Mesenchymal stem cell (in vitro differentiated cells and primary cell): ENCODE results near the gene HYDIN.

ENCODE experiments used
- DNase-seq: peaks from one replicate; pipeline ENCODE4 v3.0.0-alpha.2; 2013
- H2AFZ ChIP-seq: one replicate; pipeline ENCODE4 v1.6.1; 2013; ENCODE audit warnings: low read depth, mild to moderate bottlenecking, control low read depth, inconsistent platforms, low read length, moderate library complexity
- H2AK5ac ChIP-seq: 2 replicates; pipeline ENCODE4 v1.6.1; 2013; ENCODE audit warnings: low read length, moderate library complexity, mild to moderate bottlenecking, inconsistent platforms; ENCODE audit not compliant: severe bottlenecking
- H2BK120ac ChIP-seq: one replicate; pipeline ENCODE4 v1.6.1; 2013; ENCODE audit warnings: low read depth, mild to moderate bottlenecking, inconsistent platforms, low read length, moderate library complexity
- H2BK12ac ChIP-seq, 2 experiments: one replicate each; pipeline ENCODE4 v1.6.1; 2013; ENCODE audit warnings: inconsistent platforms in 2 of 2, low read length in 2 of 2, mild to moderate bottlenecking in 2 of 2, moderate library complexity in 2 of 2, control low read depth in 1 of 2
- H2BK15ac ChIP-seq: one replicate; pipeline ENCODE4 v1.6.1; 2013; ENCODE audit warnings: mild to moderate bottlenecking, low read depth, inconsistent platforms; ENCODE audit not compliant: poor library complexity, severe bottlenecking
- H2BK5ac ChIP-seq: 2 replicates; pipeline ENCODE4 v1.6.1; 2013; ENCODE audit warnings: low read depth, mild to moderate bottlenecking, low read length, control low read depth, inconsistent platforms; ENCODE audit not compliant: poor library complexity, severe bottlenecking
- H3K14ac ChIP-seq, 2 experiments: one replicate each; pipeline ENCODE4 v1.6.1; 2013; ENCODE audit warnings: inconsistent platforms in 2 of 2, low read length in 2 of 2, control low read depth in 1 of 2, mild to moderate bottlenecking in 1 of 2, moderate library complexity in 1 of 2
- H3K18ac ChIP-seq, 2 experiments: one replicate each; pipeline ENCODE4 v1.6.1; 2013; ENCODE audit warnings: inconsistent platforms in 2 of 2, low read length in 2 of 2, control low read depth in 1 of 2, low read depth in 1 of 2, mild to moderate bottlenecking in 1 of 2
- H3K23ac ChIP-seq, 2 experiments: one replicate each; pipeline ENCODE4 v1.6.1; 2013; ENCODE audit warnings: inconsistent platforms in 2 of 2, low read length in 2 of 2, mild to moderate bottlenecking in 2 of 2, moderate library complexity in 2 of 2, control low read depth in 1 of 2
- H3K27ac ChIP-seq: 2 replicates; pipeline ENCODE4 v1.5.1; 2013; ENCODE audit warnings: mild to moderate bottlenecking, moderate library complexity, low read length, control low read depth, inconsistent platforms; ENCODE audit not compliant: poor library complexity, severe bottlenecking
- H3K27me3 ChIP-seq, 2 experiments: 2 replicates each; pipeline versions ENCODE4 v1.6.1 to v1.7.0; 2013; ENCODE audit warnings: low read length in 2 of 2, mild to moderate bottlenecking in 2 of 2, moderate library complexity in 2 of 2, control low read depth in 1 of 2, inconsistent platforms in 1 of 2; ENCODE audit not compliant: control insufficient read depth in 1 of 2, insufficient read depth in 1 of 2
- H3K36me3 ChIP-seq, 2 experiments: 2 replicates each; pipeline versions ENCODE4 v1.6.1 to v1.7.0; 2013; ENCODE audit warnings: low read length in 2 of 2, control low read depth in 1 of 2, inconsistent platforms in 1 of 2, low read depth in 1 of 2, mild to moderate bottlenecking in 1 of 2; ENCODE audit not compliant: insufficient read depth in 2 of 2, control insufficient read depth in 1 of 2
- H3K4ac ChIP-seq, 2 experiments: one replicate each; pipeline ENCODE4 v1.6.1; 2013; ENCODE audit warnings: inconsistent platforms in 2 of 2, low read length in 2 of 2, mild to moderate bottlenecking in 2 of 2, moderate library complexity in 2 of 2, control low read depth in 1 of 2, low read depth in 1 of 2
- H3K4me1 ChIP-seq: 2 replicates; pipeline ENCODE4 v1.6.1; 2013; ENCODE audit warnings: low read depth, low read length, control low read depth; ENCODE audit not compliant: control insufficient read depth, insufficient read depth
- H3K4me2 ChIP-seq: 2 replicates; pipeline ENCODE4 v1.6.1; 2013; ENCODE audit warnings: low read length, mild to moderate bottlenecking, inconsistent platforms; ENCODE audit not compliant: poor library complexity, severe bottlenecking
- H3K4me3 ChIP-seq, 2 experiments: 2 replicates each; pipeline versions ENCODE4 v1.5.1 to v1.7.0; 2013; ENCODE audit warnings: low read length in 2 of 2, mild to moderate bottlenecking in 2 of 2, control low read depth in 1 of 2, low read depth in 1 of 2; ENCODE audit not compliant: insufficient read depth in 1 of 2
- H3K79me1 ChIP-seq: replicated peaks from 2 replicates; pipeline ENCODE4 v1.6.1; 2013; ENCODE audit warnings: mild to moderate bottlenecking, control low read depth, low read length, inconsistent platforms; ENCODE audit not compliant: poor library complexity, severe bottlenecking
- H3K9ac ChIP-seq: 2 replicates; pipeline ENCODE4 v1.7.0; 2013; ENCODE audit warnings: mild to moderate bottlenecking, low read length, moderate library complexity
- H3K9me3 ChIP-seq: 2 replicates; pipeline ENCODE4 v1.7.0; 2013; ENCODE audit warnings: mild to moderate bottlenecking, low read length; ENCODE audit not compliant: control insufficient read depth
- H4K8ac ChIP-seq: one replicate; pipeline ENCODE4 v1.6.1; 2013; ENCODE audit warnings: inconsistent platforms, mild to moderate bottlenecking, low read length, moderate library complexity
- H4K91ac ChIP-seq: one replicate; pipeline ENCODE4 v1.6.1; 2013; ENCODE audit warnings: mild to moderate bottlenecking, low read length, inconsistent platforms
- WGBS: methylation state at CpG from one replicate; pipeline ENCODE4 v1.1.7; 2013; ENCODE audit warnings: mixed read lengths; 5-methylcytosine and 5-hydroxymethylcytosine counted together

Gene HYDIN

GRCh38 chr16:70796301-70796700 is 434.2 kb downstream of the HYDIN start:
- Histone ChIP-seq H4K91ac (no peak overlapping the region), H3K9ac (no peak overlapping the region), H3K23ac (no peak overlapping the region), H2BK15ac (no peak overlapping the region), H3K27ac (no peak overlapping the region), H3K36me3 (peaks cover 0 to 17% of the 10 kb centered on the region in 2 experiments), H2AFZ (no peak overlapping the region), H2AK5ac (no peak overlapping the region), H3K18ac (no peak overlapping the region), H3K14ac (no peak overlapping the region), H4K8ac (no peak overlapping the region), H3K79me1 (peaks cover 54% of the 10 kb centered on the region), H3K27me3 (no peaks in the 10 kb centered on the region), H2BK120ac (no peak overlapping the region), H3K4ac (no peak overlapping the region), H3K4me2 (no peak overlapping the region), H3K9me3 (no peaks in the 10 kb centered on the region), H2BK5ac (no peak overlapping the region), H3K4me3 (no peak overlapping the region), H3K4me1 (peaks cover 7% of the 10 kb centered on the region), H2BK12ac (no peak overlapping the region)
- DNase-seq = no peak
- WGBS = 100% methylated on average over 3 of the region's 3 CpGs

DNA sequence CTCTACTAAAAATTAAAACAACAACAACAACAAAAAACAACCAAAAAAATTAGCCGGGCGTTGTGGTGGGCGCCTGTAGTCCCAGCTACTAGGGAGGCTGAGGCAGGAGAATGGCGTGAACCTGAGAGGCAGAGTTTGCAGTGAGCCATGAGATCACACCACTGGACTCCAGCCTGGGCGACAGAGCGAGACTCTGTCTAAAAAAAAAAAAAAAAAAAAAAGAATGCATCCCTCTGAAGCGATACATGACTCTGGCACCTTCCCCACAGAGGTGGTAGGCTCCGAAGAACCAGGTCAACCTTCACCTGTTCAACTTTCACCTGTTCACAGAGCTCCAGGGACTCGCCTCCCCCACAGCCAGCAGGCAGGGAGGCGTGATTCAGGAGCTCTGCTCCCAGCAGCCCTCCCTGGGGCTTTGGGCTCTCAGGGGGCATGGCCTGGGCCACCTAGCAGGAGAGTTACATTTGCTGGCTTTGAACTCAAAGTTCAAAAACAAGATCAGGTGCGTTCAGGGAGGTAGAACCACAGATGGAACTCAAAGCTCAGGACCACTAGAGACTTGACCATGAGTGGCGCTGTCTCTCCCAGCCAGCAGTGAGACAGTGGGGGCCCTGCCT is 435.1 kb downstream of the HYDIN start:
- Histone ChIP-seq H2BK5ac (no peak overlapping the region), H2BK15ac (no peak overlapping the region), H2AFZ (no peak overlapping the region), H3K27ac (no peak overlapping the region), H3K4me1 (peaks cover 5% of the 10 kb centered on the region), H3K79me1 (peaks cover 58% of the 10 kb centered on the region), H3K18ac (no peak overlapping the region), H3K4me3 (no peak overlapping the region), H3K27me3 (no peaks in the 10 kb centered on the region), H3K9ac (no peak overlapping the region), H3K14ac (no peak overlapping the region), H4K8ac (no peak overlapping the region), H3K36me3 (peaks cover 0 to 17% of the 10 kb centered on the region in 2 experiments), H3K9me3 (no peaks in the 10 kb centered on the region), H2BK12ac (no peak overlapping the region), H2BK120ac (no peak overlapping the region), H3K4ac (no peak overlapping the region), H4K91ac (no peak overlapping the region), H3K4me2 (no peak overlapping the region), H3K23ac (no peak overlapping the region), H2AK5ac (no peak overlapping the region)
- WGBS = 96% methylated on average over 12 of the region's 12 CpGs
- DNase-seq = no peak

DNA sequence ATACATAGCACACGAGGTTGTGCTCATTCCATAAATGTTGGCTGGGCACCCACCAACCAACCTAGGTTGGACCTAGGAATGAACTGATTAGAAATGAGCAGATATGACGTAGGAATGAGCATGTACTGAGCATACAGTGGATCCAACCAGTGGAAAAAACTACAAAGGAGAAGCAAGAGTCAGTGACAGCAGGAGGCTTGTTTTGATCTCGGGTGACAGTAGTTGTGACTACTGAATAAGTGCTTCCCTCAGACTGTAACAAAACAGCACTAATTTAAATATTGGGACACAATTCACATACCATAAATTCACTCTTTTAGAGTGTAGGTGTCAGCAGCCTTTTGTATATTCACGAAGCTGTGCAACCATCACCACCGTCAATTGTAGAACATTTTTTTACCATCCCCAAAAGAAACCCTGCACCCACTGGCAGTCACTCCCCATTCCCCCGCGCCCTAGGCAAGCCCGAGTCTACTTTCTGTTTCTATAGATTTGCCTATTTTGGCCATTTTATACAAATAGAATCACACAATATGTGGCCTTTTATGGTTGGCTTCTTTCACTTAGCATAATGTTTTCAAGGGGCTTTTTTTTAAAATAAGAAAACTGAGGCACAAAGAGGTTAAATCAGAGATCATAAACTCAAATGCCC is 436.5 kb downstream of the HYDIN start:
- peaks cover 54% of the 10 kb centered on the region for H3K79me1 ChIP-seq
- no peak overlapping the region for H2BK15ac ChIP-seq
- WGBS = 90% methylated on average over 4 of the region's 8 CpGs
- no peak overlapping the region for H3K23ac ChIP-seq
- no peak overlapping the region for H2BK12ac ChIP-seq
- no peak overlapping the region for H2BK120ac ChIP-seq
- H4K91ac ChIP-seq = no peak overlapping the region
- no peak for DNase-seq
- H3K14ac ChIP-seq = no peak overlapping the region
- peaks cover 12% of the 10 kb centered on the region for H3K4me1 ChIP-seq
- H4K8ac ChIP-seq = no peak overlapping the region
- no peaks in the 10 kb centered on the region for H3K9me3 ChIP-seq
- H3K4me2 ChIP-seq = no peak overlapping the region
- no peak overlapping the region for H3K4ac ChIP-seq
- H3K36me3 ChIP-seq = peaks cover 0 to 17% of the 10 kb centered on the region in 2 experiments
- H3K4me3 ChIP-seq = no peak overlapping the region
- no peak overlapping the region for H2AFZ ChIP-seq
- no peak overlapping the region for H3K9ac ChIP-seq
- H3K27ac ChIP-seq = no peak overlapping the region
- H2AK5ac ChIP-seq = no peak overlapping the region
- no peak overlapping the region for H2BK5ac ChIP-seq
- no peaks in the 10 kb centered on the region for H3K27me3 ChIP-seq
- H3K18ac ChIP-seq = no peak overlapping the region

- Histone ChIP-seq H4K8ac (no peak overlapping the region), H4K91ac (no peak overlapping the region), H3K9ac (no peak overlapping the region), H2BK12ac (no peak overlapping the region), H3K14ac (no peak overlapping the region), H3K79me1 (peaks cover 63% of the 10 kb centered on the region), H3K27me3 (no peaks in the 10 kb centered on the region), H3K4ac (no peak overlapping the region), H3K18ac (no peak overlapping the region), H3K9me3 (no peaks in the 10 kb centered on the region), H2BK15ac (no peak overlapping the region), H3K27ac (no peak overlapping the region), H3K4me2 (no peak overlapping the region), H2AFZ (no peak overlapping the region), H3K36me3 (peaks cover 9 to 14% of the 10 kb centered on the region in 2 experiments), H2AK5ac (no peak overlapping the region), H3K4me1 (peaks cover 19% of the 10 kb centered on the region), H3K4me3 (no peak overlapping the region), H3K23ac (no peak overlapping the region), H2BK5ac (no peak overlapping the region), H2BK120ac (no peak overlapping the region)
- no peak for DNase-seq
- WGBS = 45% methylated on average over 8 of the region's 8 CpGs
Measured at GRCh38 chr16:70790815-70791214, 439.7 kb downstream of the HYDIN start.
